HEK293 (cell line): ENCODE measurements around the gene AIPL1.

Source experiments
- CTCF ChIA-PET: fragments of 350-600 bp; formaldehyde crosslinking; extraction: SDS; loops from one replicate; lab custom pipeline; 2021; ENCODE audit warnings: antibody characterized with exemption; lab: Yijun Ruan, JAX
- POLR2A ChIA-PET: fragments of 300-600 bp; formaldehyde crosslinking; extraction: SDS; loops from one replicate; lab custom pipeline; 2020; ENCODE audit warnings: antibody characterized with exemption, inconsistent platforms; lab: Yijun Ruan, JAX
- H3K27ac ChIP-seq: fragments of 200-500 bp; sonication (Bioruptor generic); 2 replicates; pipeline ENCODE4 v1.5.1; 2014; ENCODE audit warnings: low read depth, low read length, control low read depth, inconsistent platforms; ENCODE audit errors: extremely low read depth
- H3K36me3 ChIP-seq, 2 experiments: fragments of 200-500 bp in 1 of 2; sonication (Bioruptor generic) in 1 of 2; 1 replicate in 1 of 2; 2 replicates in 1 of 2; pipeline ENCODE4 v1.5.1; 2014 to 2017; ENCODE audit warnings: inconsistent platforms in 2 of 2, low read length in 2 of 2; ENCODE audit not compliant: control insufficient read depth in 2 of 2, insufficient read depth in 1 of 2
- H3K4me1 ChIP-seq: fragments of 200-500 bp; sonication (Bioruptor generic); 2 replicates; pipeline ENCODE4 v1.5.1; 2014; ENCODE audit warnings: mild to moderate bottlenecking, low read length, inconsistent platforms; ENCODE audit not compliant: control insufficient read depth, insufficient read depth
- H3K4me3 ChIP-seq: 2 replicates; pipeline ENCODE4 v1.5.1; 2011; ENCODE audit warnings: low read depth, mild to moderate bottlenecking, control low read depth, low read length, moderate library complexity
- H3K9me3 ChIP-seq: fragments of 200-500 bp; sonication (Bioruptor generic); 2 replicates; pipeline ENCODE4 v1.5.1; 2014; ENCODE audit warnings: low read depth, low read length, inconsistent platforms; ENCODE audit not compliant: control insufficient read depth, insufficient read depth
- KLF1 ChIP-seq: fragments of 450-650 bp; formaldehyde crosslinking; IDR thresholded peaks from 2 replicates; pipeline ENCODE4 v1.5.1; 2016; ENCODE audit warnings: missing biosample characterization, missing genetic modification characterization
- KLF16 ChIP-seq: fragments of 450-650 bp; formaldehyde crosslinking; IDR thresholded peaks from 2 replicates; pipeline ENCODE4 v1.5.1; 2017; ENCODE audit warnings: missing biosample characterization, missing genetic modification characterization
- ZBTB1 ChIP-seq: fragments of 450-650 bp; formaldehyde crosslinking; IDR thresholded peaks from 2 replicates; pipeline ENCODE4 v1.5.1; 2016; ENCODE audit warnings: missing biosample characterization, missing genetic modification characterization
- ZBTB20 ChIP-seq: fragments of 450-650 bp; formaldehyde crosslinking; IDR thresholded peaks from 2 replicates; pipeline ENCODE4 v1.5.1; 2016; ENCODE audit warnings: missing biosample characterization, missing genetic modification characterization
- ZFP3 ChIP-seq: fragments of 450-650 bp; formaldehyde crosslinking; IDR thresholded peaks from 2 replicates; pipeline ENCODE4 v1.5.1; 2016; ENCODE audit warnings: low read depth, missing biosample characterization, missing genetic modification characterization
- ZNF24 ChIP-seq: fragments of 450-650 bp; formaldehyde crosslinking; IDR thresholded peaks from 2 replicates; pipeline ENCODE4 v1.5.1; 2016; ENCODE audit warnings: missing biosample characterization, missing genetic modification characterization
- ZNF423 ChIP-seq: fragments of 450-650 bp; formaldehyde crosslinking; IDR thresholded peaks from 2 replicates; pipeline ENCODE4 v1.5.1; 2016; ENCODE audit warnings: missing biosample characterization, missing genetic modification characterization
- ZNF555 ChIP-seq: fragments of 450-650 bp; formaldehyde crosslinking; conservative IDR thresholded peaks from 2 replicates; pipeline ENCODE4 v1.5.1; 2017; ENCODE audit warnings: missing biosample characterization, mild to moderate bottlenecking, missing genetic modification characterization, inconsistent platforms
- ZNF785 ChIP-seq: fragments of 450-650 bp; formaldehyde crosslinking; IDR thresholded peaks from 2 replicates; pipeline ENCODE4 v1.5.1; 2016; ENCODE audit warnings: missing biosample characterization, missing genetic modification characterization
- TF ChIP-seq, protein P1 (sequence below): fragments of 450-650 bp; formaldehyde crosslinking; IDR thresholded peaks from 2 replicates; pipeline ENCODE4 v1.5.1; 2016; ENCODE audit warnings: missing biosample characterization, missing genetic modification characterization
- TF ChIP-seq, protein P2 (sequence below): fragments of 450-650 bp; formaldehyde crosslinking; IDR thresholded peaks from 2 replicates; pipeline ENCODE4 v1.5.1; 2016; ENCODE audit warnings: missing biosample characterization, missing genetic modification characterization
- TF ChIP-seq, protein P3 (sequence below): fragments of 450-650 bp; formaldehyde crosslinking; IDR thresholded peaks from 2 replicates; pipeline ENCODE4 v1.5.1; 2016; ENCODE audit warnings: missing biosample characterization, missing genetic modification characterization, borderline replicate concordance
- TF ChIP-seq, protein P4 (sequence below): fragments of 450-650 bp; IDR thresholded peaks from 2 replicates; pipeline ENCODE4 v1.5.1; 2018; ENCODE audit warnings: missing biosample characterization, mild to moderate bottlenecking, missing genetic modification characterization
- TF ChIP-seq, protein P5 (sequence below): fragments of 450-650 bp; formaldehyde crosslinking; conservative IDR thresholded peaks from 2 replicates; pipeline ENCODE4 v1.5.1; 2016; ENCODE audit warnings: low read depth, missing biosample characterization, missing genetic modification characterization

Gene AIPL1

DNA sequence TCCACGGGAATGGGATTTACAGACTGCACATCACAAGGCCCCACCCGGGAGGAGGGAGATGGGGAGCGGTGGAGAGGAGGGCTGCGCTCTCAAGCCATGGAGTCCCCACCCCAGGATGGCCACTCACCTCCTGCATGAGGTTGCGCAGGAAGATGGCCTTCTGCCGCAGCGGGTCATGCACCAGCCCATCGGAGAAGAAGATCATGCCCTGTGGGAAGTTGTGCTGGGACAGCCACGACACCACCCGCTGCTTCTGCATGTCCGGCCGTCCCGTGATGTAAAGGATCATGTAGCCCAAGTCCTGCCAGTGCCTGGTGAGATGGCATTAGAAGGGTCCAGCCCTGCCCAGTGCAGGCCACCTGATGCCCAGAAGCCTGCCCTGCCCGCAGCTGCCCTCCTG lies 26.3 kb upstream of the AIPL1 start (continued):
- TF ChIP-seq, protein P1, sequence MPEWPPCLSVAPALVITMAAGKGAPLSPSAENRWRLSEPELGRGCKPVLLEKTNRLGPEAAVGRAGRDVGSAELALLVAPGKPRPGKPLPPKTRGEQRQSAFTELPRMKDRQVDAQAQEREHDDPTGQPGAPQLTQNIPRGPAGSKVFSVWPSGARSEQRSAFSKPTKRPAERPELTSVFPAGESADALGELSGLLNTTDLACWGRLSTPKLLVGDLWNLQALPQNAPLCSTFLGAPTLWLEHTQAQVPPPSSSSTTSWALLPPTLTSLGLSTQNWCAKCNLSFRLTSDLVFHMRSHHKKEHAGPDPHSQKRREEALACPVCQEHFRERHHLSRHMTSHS, result no peak
- TF ChIP-seq KLF1 (no peak), ZNF423 (tag by site-specific recombination) (no peak), KLF16 (no peak)
- TF ChIP-seq, protein P2, sequence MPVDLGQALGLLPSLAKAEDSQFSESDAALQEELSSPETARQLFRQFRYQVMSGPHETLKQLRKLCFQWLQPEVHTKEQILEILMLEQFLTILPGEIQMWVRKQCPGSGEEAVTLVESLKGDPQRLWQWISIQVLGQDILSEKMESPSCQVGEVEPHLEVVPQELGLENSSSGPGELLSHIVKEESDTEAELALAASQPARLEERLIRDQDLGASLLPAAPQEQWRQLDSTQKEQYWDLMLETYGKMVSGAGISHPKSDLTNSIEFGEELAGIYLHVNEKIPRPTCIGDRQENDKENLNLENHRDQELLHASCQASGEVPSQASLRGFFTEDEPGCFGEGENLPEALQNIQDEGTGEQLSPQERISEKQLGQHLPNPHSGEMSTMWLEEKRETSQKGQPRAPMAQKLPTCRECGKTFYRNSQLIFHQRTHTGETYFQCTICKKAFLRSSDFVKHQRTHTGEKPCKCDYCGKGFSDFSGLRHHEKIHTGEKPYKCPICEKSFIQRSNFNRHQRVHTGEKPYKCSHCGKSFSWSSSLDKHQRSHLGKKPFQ (tag by site-specific recombination), result no peak
- TF ChIP-seq, protein P3, sequence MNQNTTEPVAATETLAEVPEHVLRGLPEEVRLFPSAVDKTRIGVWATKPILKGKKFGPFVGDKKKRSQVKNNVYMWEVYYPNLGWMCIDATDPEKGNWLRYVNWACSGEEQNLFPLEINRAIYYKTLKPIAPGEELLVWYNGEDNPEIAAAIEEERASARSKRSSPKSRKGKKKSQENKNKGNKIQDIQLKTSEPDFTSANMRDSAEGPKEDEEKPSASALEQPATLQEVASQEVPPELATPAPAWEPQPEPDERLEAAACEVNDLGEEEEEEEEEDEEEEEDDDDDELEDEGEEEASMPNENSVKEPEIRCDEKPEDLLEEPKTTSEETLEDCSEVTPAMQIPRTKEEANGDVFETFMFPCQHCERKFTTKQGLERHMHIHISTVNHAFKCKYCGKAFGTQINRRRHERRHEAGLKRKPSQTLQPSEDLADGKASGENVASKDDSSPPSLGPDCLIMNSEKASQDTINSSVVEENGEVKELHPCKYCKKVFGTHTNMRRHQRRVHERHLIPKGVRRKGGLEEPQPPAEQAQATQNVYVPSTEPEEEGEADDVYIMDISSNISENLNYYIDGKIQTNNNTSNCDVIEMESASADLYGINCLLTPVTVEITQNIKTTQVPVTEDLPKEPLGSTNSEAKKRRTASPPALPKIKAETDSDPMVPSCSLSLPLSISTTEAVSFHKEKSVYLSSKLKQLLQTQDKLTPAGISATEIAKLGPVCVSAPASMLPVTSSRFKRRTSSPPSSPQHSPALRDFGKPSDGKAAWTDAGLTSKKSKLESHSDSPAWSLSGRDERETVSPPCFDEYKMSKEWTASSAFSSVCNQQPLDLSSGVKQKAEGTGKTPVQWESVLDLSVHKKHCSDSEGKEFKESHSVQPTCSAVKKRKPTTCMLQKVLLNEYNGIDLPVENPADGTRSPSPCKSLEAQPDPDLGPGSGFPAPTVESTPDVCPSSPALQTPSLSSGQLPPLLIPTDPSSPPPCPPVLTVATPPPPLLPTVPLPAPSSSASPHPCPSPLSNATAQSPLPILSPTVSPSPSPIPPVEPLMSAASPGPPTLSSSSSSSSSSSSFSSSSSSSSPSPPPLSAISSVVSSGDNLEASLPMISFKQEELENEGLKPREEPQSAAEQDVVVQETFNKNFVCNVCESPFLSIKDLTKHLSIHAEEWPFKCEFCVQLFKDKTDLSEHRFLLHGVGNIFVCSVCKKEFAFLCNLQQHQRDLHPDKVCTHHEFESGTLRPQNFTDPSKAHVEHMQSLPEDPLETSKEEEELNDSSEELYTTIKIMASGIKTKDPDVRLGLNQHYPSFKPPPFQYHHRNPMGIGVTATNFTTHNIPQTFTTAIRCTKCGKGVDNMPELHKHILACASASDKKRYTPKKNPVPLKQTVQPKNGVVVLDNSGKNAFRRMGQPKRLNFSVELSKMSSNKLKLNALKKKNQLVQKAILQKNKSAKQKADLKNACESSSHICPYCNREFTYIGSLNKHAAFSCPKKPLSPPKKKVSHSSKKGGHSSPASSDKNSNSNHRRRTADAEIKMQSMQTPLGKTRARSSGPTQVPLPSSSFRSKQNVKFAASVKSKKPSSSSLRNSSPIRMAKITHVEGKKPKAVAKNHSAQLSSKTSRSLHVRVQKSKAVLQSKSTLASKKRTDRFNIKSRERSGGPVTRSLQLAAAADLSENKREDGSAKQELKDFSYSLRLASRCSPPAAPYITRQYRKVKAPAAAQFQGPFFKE, result no peak

DNA sequence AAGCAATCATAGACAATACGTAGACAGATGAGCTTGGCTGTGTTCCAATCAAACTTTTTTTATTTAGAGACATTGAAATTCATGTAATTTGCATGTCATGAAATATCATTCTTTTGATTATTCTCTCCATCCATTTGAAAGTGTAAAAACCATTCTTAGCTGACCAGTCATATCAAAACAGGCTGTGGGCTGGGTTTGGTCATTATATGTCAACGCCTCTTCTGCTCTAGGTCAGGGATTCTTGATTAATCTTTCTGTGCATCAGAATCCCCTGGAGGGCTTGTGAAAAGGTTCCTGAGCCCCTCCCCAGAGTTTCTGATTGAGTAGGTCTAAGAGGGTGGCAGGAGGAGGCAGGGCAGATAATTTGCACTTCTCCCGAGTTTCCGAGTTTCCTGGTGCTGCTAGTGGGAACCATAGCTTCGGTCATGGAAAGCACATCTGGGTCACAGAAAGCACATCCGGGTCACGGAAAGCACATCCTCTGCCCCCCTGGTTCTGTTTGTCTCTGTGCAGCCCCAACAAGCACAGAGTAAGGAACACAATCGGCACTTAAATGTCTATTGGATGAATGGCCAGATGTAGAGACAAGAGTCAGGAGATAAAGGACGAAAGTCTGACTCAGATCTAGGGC lies 25.7 kb upstream of the AIPL1 start:
- CTCF ChIA-PET, result interaction anchor here (0.6 to 1.0 kb wide), 3 partner anchors 13 to 32 kb away, joined by 3 to 4 read pairs (median 3); no protein-coding TSS in a partner anchor
- no peak overlapping the region for H3K27ac ChIP-seq

More for the DNA sequence above, 25.7 kb upstream of the AIPL1 start:
- no peaks in the 10 kb centered on the region for H3K4me1 ChIP-seq
- POLR2A ChIA-PET, result no interaction called here
- no peaks in the 10 kb centered on the region for H3K9me3 ChIP-seq
- no peak overlapping the region for H3K4me3 ChIP-seq
- TF ChIP-seq ZFP3 (tag by site-specific recombination) (no peak), ZNF785 (tag by site-specific recombination) (no peak), ZNF555 (tag by site-specific recombination) (no peak), ZBTB1 (tag by site-specific recombination) (no peak), ZNF24 (tag by site-specific recombination) (no peak), ZBTB20 (tag by site-specific recombination) (no peak)
- TF ChIP-seq, protein P4, sequence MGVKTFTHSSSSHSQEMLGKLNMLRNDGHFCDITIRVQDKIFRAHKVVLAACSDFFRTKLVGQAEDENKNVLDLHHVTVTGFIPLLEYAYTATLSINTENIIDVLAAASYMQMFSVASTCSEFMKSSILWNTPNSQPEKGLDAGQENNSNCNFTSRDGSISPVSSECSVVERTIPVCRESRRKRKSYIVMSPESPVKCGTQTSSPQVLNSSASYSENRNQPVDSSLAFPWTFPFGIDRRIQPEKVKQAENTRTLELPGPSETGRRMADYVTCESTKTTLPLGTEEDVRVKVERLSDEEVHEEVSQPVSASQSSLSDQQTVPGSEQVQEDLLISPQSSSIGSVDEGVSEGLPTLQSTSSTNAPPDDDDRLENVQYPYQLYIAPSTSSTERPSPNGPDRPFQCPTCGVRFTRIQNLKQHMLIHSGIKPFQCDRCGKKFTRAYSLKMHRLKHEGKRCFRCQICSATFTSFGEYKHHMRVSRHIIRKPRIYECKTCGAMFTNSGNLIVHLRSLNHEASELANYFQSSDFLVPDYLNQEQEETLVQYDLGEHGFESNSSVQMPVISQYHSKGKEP (tag by site-specific recombination), result no peak
- TF ChIP-seq, protein P5, sequence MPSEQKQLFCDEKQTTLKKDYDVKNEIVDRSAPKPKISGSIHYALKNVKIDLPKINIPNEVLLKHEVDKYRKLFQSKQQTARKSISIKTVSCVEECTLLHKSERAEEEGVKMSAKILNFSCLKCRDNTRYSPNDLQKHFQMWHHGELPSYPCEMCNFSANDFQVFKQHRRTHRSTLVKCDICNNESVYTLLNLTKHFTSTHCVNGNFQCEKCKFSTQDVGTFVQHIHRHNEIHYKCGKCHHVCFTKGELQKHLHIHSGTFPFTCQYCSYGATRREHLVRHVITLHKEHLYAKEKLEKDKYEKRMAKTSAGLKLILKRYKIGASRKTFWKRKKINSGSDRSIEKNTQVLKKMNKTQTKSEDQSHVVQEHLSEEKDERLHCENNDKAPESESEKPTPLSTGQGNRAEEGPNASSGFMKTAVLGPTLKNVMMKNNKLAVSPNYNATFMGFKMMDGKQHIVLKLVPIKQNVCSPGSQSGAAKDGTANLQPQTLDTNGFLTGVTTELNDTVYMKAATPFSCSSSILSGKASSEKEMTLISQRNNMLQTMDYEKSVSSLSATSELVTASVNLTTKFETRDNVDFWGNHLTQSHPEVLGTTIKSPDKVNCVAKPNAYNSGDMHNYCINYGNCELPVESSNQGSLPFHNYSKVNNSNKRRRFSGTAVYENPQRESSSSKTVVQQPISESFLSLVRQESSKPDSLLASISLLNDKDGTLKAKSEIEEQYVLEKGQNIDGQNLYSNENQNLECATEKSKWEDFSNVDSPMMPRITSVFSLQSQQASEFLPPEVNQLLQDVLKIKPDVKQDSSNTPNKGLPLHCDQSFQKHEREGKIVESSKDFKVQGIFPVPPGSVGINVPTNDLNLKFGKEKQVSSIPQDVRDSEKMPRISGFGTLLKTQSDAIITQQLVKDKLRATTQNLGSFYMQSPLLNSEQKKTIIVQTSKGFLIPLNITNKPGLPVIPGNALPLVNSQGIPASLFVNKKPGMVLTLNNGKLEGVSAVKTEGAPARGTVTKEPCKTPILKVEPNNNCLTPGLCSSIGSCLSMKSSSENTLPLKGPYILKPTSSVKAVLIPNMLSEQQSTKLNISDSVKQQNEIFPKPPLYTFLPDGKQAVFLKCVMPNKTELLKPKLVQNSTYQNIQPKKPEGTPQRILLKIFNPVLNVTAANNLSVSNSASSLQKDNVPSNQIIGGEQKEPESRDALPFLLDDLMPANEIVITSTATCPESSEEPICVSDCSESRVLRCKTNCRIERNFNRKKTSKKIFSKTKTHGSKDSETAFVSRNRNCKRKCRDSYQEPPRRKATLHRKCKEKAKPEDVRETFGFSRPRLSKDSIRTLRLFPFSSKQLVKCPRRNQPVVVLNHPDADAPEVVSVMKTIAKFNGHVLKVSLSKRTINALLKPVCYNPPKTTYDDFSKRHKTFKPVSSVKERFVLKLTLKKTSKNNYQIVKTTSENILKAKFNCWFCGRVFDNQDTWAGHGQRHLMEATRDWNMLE (tag by site-specific recombination), result no peak
- no peaks in the 10 kb centered on the region for H3K36me3 ChIP-seq
